GM23338 (cell line): ENCODE measurements around the gene BICDL2. TPM values are rescaled to one million over a fixed set of nuclear protein-coding genes. Genes with fewer than 3 reads are reported as not detected.

ENCODE experiments used
- ATAC-seq: fragments of 200-7000 bp; cut with Tn5 transposase; 3 replicates; pipeline ENCODE4 v1.9.1; 2020
- DNase-seq: peaks from one replicate; pipeline ENCODE4 v3.0.0-alpha.2; 2015; ENCODE audit warnings: low spot score
- H2AFZ ChIP-seq: fragments of 200-600 bp; sonication (generic); 2 replicates; pipeline ENCODE4 v1.8.0; 2016; ENCODE audit warnings: antibody characterized with exemption, mild to moderate bottlenecking, moderate library complexity
- H3F3A ChIP-seq: fragments of 200-600 bp; sonication (generic); replicated peaks from 2 replicates; pipeline ENCODE4 v1.8.0; 2017; ENCODE audit warnings: antibody characterized with exemption, mixed run types, low read depth
- H3K27ac ChIP-seq: fragments of 200-600 bp; sonication (generic); 2 replicates; pipeline ENCODE4 v1.6.1; 2016; ENCODE audit warnings: low read depth
- H3K27me3 ChIP-seq: fragments of 200-600 bp; sonication (generic); 2 replicates; pipeline ENCODE4 v1.8.0; 2016; ENCODE audit warnings: mild to moderate bottlenecking, mixed run types, moderate library complexity; ENCODE audit not compliant: insufficient read depth
- H3K36me3 ChIP-seq: fragments of 200-600 bp; sonication (generic); 2 replicates; pipeline ENCODE4 v1.8.0; 2016; ENCODE audit warnings: mild to moderate bottlenecking; ENCODE audit not compliant: insufficient read depth
- H3K4me1 ChIP-seq: fragments of 200-600 bp; sonication (generic); 2 replicates; pipeline ENCODE4 v1.8.0; 2016; ENCODE audit warnings: mild to moderate bottlenecking, moderate library complexity; ENCODE audit not compliant: insufficient read depth
- H3K4me2 ChIP-seq: fragments of 200-600 bp; sonication (generic); 2 replicates; pipeline ENCODE4 v1.7.1; 2017; ENCODE audit warnings: mixed run types
- H3K4me3 ChIP-seq: fragments of 200-600 bp; sonication (generic); 2 replicates; pipeline ENCODE4 v1.6.1; 2016; ENCODE audit warnings: mixed run types
- H3K79me2 ChIP-seq: fragments of 200-600 bp; sonication (generic); replicated peaks from 2 replicates; pipeline ENCODE4 v1.8.0; 2017; ENCODE audit warnings: mild to moderate bottlenecking; ENCODE audit not compliant: insufficient read depth
- H3K9me2 ChIP-seq: fragments of 200-600 bp; sonication (generic); 2 replicates; pipeline ENCODE4 v1.8.0; 2017; ENCODE audit not compliant: insufficient read depth
- H4K20me1 ChIP-seq: fragments of 200-600 bp; sonication (generic); replicated peaks from 2 replicates; pipeline ENCODE4 v1.8.0; 2017; ENCODE audit warnings: mild to moderate bottlenecking; ENCODE audit not compliant: insufficient read depth
- H3K27ac Mint-ChIP-seq: 2 replicates; pipeline ENCODE4 v1.8.0; 2020; ENCODE audit warnings: inconsistent platforms, mild to moderate bottlenecking, moderate library complexity, mixed read lengths
- H3K27me3 Mint-ChIP-seq: 3 replicates; pipeline ENCODE4 v1.8.0; 2022; ENCODE audit warnings: low read depth, mild to moderate bottlenecking, moderate library complexity, mixed read lengths, inconsistent platforms; ENCODE audit not compliant: insufficient read depth, poor library complexity
- H3K36me3 Mint-ChIP-seq: 3 replicates; pipeline ENCODE4 v1.8.0; 2021; ENCODE audit warnings: low read depth, mild to moderate bottlenecking, inconsistent platforms, moderate library complexity, mixed read lengths
- H3K4me1 Mint-ChIP-seq: 3 replicates; pipeline ENCODE4 v1.8.0; 2020; ENCODE audit warnings: mild to moderate bottlenecking, inconsistent platforms, mixed read lengths
- H3K4me3 Mint-ChIP-seq: 3 replicates; pipeline ENCODE4 v1.8.0; 2021; ENCODE audit warnings: moderate library complexity, mild to moderate bottlenecking, inconsistent platforms, mixed read lengths
- H3K9me3 Mint-ChIP-seq: 3 replicates; pipeline ENCODE4 v1.8.0; 2020; ENCODE audit warnings: moderate library complexity, mild to moderate bottlenecking, inconsistent platforms, mixed read lengths
- CREB1 ChIP-seq: fragments of 250-450 bp; sonication (Bioruptor Pico); IDR thresholded peaks from 2 replicates; pipeline ENCODE4 v1.5.0; 2020; ENCODE audit warnings: low read depth, mild to moderate bottlenecking, moderate library complexity
- EZH2 ChIP-seq: fragments of 200-600 bp; sonication (generic); IDR thresholded peaks from one replicate; pipeline ENCODE4 v1.8.0; 2017; ENCODE audit warnings: antibody characterized with exemption, mild to moderate bottlenecking, low read depth; ENCODE audit not compliant: unreplicated experiment
- EZH2phosphoT487 ChIP-seq: fragments of 200-600 bp; sonication (generic); IDR thresholded peaks from one replicate; pipeline ENCODE4 v1.8.1; 2018; ENCODE audit warnings: antibody characterized with exemption; ENCODE audit not compliant: unreplicated experiment
- JUNB ChIP-seq: IDR thresholded peaks from one replicate; pipeline ENCODE4 v1.6.1; 2016; ENCODE audit warnings: antibody characterized with exemption; ENCODE audit not compliant: unreplicated experiment
- NANOG ChIP-seq: IDR thresholded peaks from 2 replicates; pipeline ENCODE4 v1.6.1; 2016; ENCODE audit warnings: antibody characterized with exemption, borderline replicate concordance
- STAT1 ChIP-seq: IDR thresholded peaks from one replicate; pipeline ENCODE4 v1.6.1; 2016; ENCODE audit warnings: antibody characterized with exemption; ENCODE audit not compliant: unreplicated experiment
- ZNF114 ChIP-seq: fragments of 250-450 bp; sonication (Bioruptor Pico); IDR thresholded peaks from 2 replicates; pipeline ENCODE4 v1.5.0; 2020; ENCODE audit warnings: mild to moderate bottlenecking, moderate library complexity
- ZNF462 ChIP-seq: fragments of 250-450 bp; sonication (Bioruptor Pico); IDR thresholded peaks from 2 replicates; pipeline ENCODE4 v1.5.0; 2020; ENCODE audit warnings: mild to moderate bottlenecking, moderate library complexity
- polyA plus RNA-seq: library from polyadenylated mRNA; unstranded; fragments of >200 nt; fragmentation: Nextera tagmentation; extraction: Ambion mirVana; gene quantifications from 2 replicates; pipeline ENCODE4 v1.2.1, GENCODE V29; 2016
- total RNA-seq: library from RNA; depleted of rRNA; stranded (reverse); fragments of >200 nt; shearing (Covaris generic); gene quantifications from 2 replicates; pipeline ENCODE4 v1.2.3, GENCODE V29; 2014
- TF ChIP-seq, protein P1 (sequence below): IDR thresholded peaks from one replicate; pipeline ENCODE4 v1.6.1; 2018; ENCODE audit warnings: antibody characterized with exemption; ENCODE audit not compliant: unreplicated experiment
- TF ChIP-seq, protein P2 (sequence below), 2 experiments: fragments of 200-600 bp in 1 of 2; sonication (generic) in 1 of 2; conservative IDR thresholded peaks; 2 replicates each; pipeline versions ENCODE4 v1.5.1 to v1.6.1; 2016 to 2017; ENCODE audit warnings: antibody characterized with exemption in 2 of 2, low read depth in 2 of 2, mild to moderate bottlenecking in 2 of 2, moderate library complexity in 1 of 2

The BICDL2 gene
- total and polyA plus RNA-seq, 2 experiments from 2014 or later: 12.7 to 18.4 TPM

- TF ChIP-seq EZH2phosphoT487: no peak
- TF ChIP-seq ZNF114 (CRISPR knock-in tag): no peak
- no peak for TF ChIP-seq CREB1 (CRISPR knock-in tag)
- Histone ChIP-seq H3K36me3 (no peaks in the 10 kb centered on the region), H3K4me1 (peaks cover 28% of the 10 kb centered on the region), H2AFZ (no peak overlapping the region), H3K4me2 (no peak overlapping the region), H3K4me3 (no peak overlapping the region), H3K27ac (no peak overlapping the region), H4K20me1 (no peaks in the 10 kb centered on the region), H3K79me2 (no peaks in the 10 kb centered on the region), H3K27me3 (no peaks in the 10 kb centered on the region), H3K9me2 (no peaks in the 10 kb centered on the region), H3F3A (peaks cover 5% of the 10 kb centered on the region; the same call in 1 of the 2 replicates)
- peaks cover 9% of the 10 kb centered on the region for H3K27me3 Mint-ChIP-seq
- H3K9me3 Mint-ChIP-seq: no peaks in the 10 kb centered on the region; the same call in 2 of the 3 replicates
- ATAC-seq: no peak
- H3K36me3 Mint-ChIP-seq: no peaks in the 10 kb centered on the region
- no peak for DNase-seq
- H3K4me3 Mint-ChIP-seq: no peak overlapping the region
- no peak overlapping the region for H3K27ac Mint-ChIP-seq
- H3K4me1 Mint-ChIP-seq: peaks cover 36% of the 10 kb centered on the region
Measured at GRCh38 chr16:2987286-2987685, 49.5 kb downstream of the BICDL2 start.

DNA sequence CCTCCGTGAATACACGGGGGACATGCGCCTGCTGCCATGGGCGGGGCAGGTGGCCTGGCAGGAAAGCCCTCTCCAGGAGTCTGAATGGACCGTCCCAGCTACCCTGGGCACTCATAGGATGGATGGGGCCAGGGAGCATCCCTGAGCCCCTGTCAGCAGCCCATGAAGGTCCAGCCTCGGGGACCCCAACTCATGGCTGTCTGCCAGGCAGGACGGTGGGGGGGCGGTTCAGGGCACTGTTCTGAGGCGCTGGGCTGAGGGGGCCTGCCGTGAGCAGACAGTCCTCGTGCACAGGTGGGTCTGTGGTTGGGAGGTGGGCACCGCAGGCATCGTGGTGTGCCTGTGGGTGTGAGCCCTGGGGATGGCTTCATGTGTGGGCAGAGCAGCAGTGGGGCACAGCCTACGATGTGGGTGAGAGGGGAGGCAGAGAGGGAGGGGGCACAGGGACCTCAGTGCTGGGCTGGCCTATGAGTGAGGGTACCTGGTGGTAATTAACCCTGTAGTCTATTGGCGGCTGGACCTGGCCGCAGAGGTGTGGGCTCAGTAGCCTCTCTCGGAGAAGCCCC lies 50.0 kb downstream of the BICDL2 start:
- Mint-ChIP-seq H3K4me1 (peaks cover 39% of the 10 kb centered on the region), H3K4me3 (no peak overlapping the region)
- TF ChIP-seq, protein P1, sequence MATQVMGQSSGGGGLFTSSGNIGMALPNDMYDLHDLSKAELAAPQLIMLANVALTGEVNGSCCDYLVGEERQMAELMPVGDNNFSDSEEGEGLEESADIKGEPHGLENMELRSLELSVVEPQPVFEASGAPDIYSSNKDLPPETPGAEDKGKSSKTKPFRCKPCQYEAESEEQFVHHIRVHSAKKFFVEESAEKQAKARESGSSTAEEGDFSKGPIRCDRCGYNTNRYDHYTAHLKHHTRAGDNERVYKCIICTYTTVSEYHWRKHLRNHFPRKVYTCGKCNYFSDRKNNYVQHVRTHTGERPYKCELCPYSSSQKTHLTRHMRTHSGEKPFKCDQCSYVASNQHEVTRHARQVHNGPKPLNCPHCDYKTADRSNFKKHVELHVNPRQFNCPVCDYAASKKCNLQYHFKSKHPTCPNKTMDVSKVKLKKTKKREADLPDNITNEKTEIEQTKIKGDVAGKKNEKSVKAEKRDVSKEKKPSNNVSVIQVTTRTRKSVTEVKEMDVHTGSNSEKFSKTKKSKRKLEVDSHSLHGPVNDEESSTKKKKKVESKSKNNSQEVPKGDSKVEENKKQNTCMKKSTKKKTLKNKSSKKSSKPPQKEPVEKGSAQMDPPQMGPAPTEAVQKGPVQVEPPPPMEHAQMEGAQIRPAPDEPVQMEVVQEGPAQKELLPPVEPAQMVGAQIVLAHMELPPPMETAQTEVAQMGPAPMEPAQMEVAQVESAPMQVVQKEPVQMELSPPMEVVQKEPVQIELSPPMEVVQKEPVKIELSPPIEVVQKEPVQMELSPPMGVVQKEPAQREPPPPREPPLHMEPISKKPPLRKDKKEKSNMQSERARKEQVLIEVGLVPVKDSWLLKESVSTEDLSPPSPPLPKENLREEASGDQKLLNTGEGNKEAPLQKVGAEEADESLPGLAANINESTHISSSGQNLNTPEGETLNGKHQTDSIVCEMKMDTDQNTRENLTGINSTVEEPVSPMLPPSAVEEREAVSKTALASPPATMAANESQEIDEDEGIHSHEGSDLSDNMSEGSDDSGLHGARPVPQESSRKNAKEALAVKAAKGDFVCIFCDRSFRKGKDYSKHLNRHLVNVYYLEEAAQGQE: no peak
- TF ChIP-seq ZNF114 (CRISPR knock-in tag): no peak
- TF ChIP-seq, protein P2, sequence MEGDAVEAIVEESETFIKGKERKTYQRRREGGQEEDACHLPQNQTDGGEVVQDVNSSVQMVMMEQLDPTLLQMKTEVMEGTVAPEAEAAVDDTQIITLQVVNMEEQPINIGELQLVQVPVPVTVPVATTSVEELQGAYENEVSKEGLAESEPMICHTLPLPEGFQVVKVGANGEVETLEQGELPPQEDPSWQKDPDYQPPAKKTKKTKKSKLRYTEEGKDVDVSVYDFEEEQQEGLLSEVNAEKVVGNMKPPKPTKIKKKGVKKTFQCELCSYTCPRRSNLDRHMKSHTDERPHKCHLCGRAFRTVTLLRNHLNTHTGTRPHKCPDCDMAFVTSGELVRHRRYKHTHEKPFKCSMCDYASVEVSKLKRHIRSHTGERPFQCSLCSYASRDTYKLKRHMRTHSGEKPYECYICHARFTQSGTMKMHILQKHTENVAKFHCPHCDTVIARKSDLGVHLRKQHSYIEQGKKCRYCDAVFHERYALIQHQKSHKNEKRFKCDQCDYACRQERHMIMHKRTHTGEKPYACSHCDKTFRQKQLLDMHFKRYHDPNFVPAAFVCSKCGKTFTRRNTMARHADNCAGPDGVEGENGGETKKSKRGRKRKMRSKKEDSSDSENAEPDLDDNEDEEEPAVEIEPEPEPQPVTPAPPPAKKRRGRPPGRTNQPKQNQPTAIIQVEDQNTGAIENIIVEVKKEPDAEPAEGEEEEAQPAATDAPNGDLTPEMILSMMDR (conservative IDR thresholded peaks at IDR 0.05; ENCODE audit: low read depth in 2 of 2): no peak
- no peak for TF ChIP-seq EZH2
- no peak for TF ChIP-seq EZH2phosphoT487
- TF ChIP-seq NANOG: no peak
- no peak for TF ChIP-seq ZNF462 (CRISPR knock-in tag)
- TF ChIP-seq STAT1: no peak
- no peak for TF ChIP-seq CREB1 (CRISPR knock-in tag)
- TF ChIP-seq JUNB: no peak

More for the DNA sequence above, 50.0 kb downstream of the BICDL2 start:
- DNase-seq (no peak), ATAC-seq (no peak)
- Histone ChIP-seq H3K9me2 (no peaks in the 10 kb centered on the region), H3K27ac (no peak overlapping the region), H3K36me3 (no peaks in the 10 kb centered on the region), H2AFZ (no peak overlapping the region), H3K27me3 (no peaks in the 10 kb centered on the region), H3K4me1 (peaks cover 34% of the 10 kb centered on the region), H4K20me1 (no peaks in the 10 kb centered on the region), H3F3A (peaks cover 8% of the 10 kb centered on the region; the same call in 1 of the 2 replicates), H3K79me2 (no peaks in the 10 kb centered on the region), H3K4me3 (no peak overlapping the region), H3K4me2 (no peak overlapping the region)
- Mint-ChIP-seq H3K9me3 (no peaks in the 10 kb centered on the region; the same call in 2 of the 3 replicates), H3K36me3 (no peaks in the 10 kb centered on the region; the same call in 2 of the 3 replicates), H3K27ac (no peak overlapping the region), H3K27me3 (peaks cover 9% of the 10 kb centered on the region)
